K562 (cell line): ENCODE results near the gene DUOXA2. TPM values are rescaled to one million over a fixed set of nuclear protein-coding genes. Genes with fewer than 3 reads are reported as not detected.

Experiments
- ARID3B ChIP-seq: fragments of 250-450 bp; sonication (Bioruptor Pico); IDR thresholded peaks from 2 replicates; pipeline ENCODE4 v1.4.0; 2020; ENCODE audit warnings: borderline replicate concordance
- BCL6 ChIP-seq: fragments of 250-450 bp; sonication (Bioruptor Pico); IDR thresholded peaks from 2 replicates; pipeline ENCODE4 v1.4.0; 2020
- CBX2 ChIP-seq: fragments of 200-600 bp; sonication (generic); IDR thresholded peaks from one replicate; pipeline ENCODE4 v1.6.1; 2012; ENCODE audit warnings: mild to moderate bottlenecking, low read length, inconsistent platforms; ENCODE audit not compliant: insufficient read depth, poor library complexity, severe bottlenecking
- CHAMP1 ChIP-seq: fragments of 450-650 bp; IDR thresholded peaks from 2 replicates; pipeline ENCODE4 v1.6.1; 2016; ENCODE audit warnings: mild to moderate bottlenecking
- CTCF ChIP-seq, 3 experiments: IDR thresholded peaks in 2 of 3; conservative IDR thresholded peaks in 1 of 3; 2 replicates each; pipeline ENCODE4 v1.5.1; 2011 to 2012; ENCODE audit warnings: low read length in 3 of 3, mild to moderate bottlenecking in 3 of 3, control low read depth in 2 of 3, improper control_type of control experiment in 1 of 3, inconsistent platforms in 1 of 3, low read depth in 1 of 3, mixed read lengths in 1 of 3, moderate library complexity in 1 of 3; ENCODE audit not compliant: insufficient read depth in 2 of 3
- E2F5 ChIP-seq: sonication (generic); formaldehyde crosslinking; IDR thresholded peaks from 2 replicates; pipeline ENCODE4 v1.8.0; 2022; ENCODE audit warnings: mild to moderate bottlenecking, missing genetic modification reagents
- ELF4 ChIP-seq: fragments of 450-650 bp; formaldehyde crosslinking; IDR thresholded peaks from 2 replicates; pipeline ENCODE4 v1.4.0; 2022; ENCODE audit warnings: missing genetic modification characterization
- GTF2B ChIP-seq: IDR thresholded peaks from 2 replicates; pipeline ENCODE4 v1.6.1; 2011; ENCODE audit not compliant: insufficient read length; ENCODE audit errors: extremely low read depth
- GTF2E2 ChIP-seq: fragments of 200-800 bp; sonication (Bioruptor generic); IDR thresholded peaks from 2 replicates; pipeline ENCODE4 v1.6.1; 2016; ENCODE audit warnings: missing genetic modification characterization, missing compliant biosample characterization
- HNRNPK ChIP-seq: fragments of 200-400 bp; formaldehyde crosslinking; IDR thresholded peaks from one replicate; pipeline ENCODE4 v1.6.1; 2018; ENCODE audit warnings: mild to moderate bottlenecking, low read depth, low read length; ENCODE audit not compliant: poor library complexity, severe bottlenecking
- NFRKB ChIP-seq: fragments of 450-650 bp; IDR thresholded peaks from 2 replicates; pipeline ENCODE4 v1.6.1; 2016; ENCODE audit warnings: low read depth
- NFXL1 ChIP-seq: fragments of 450-650 bp; formaldehyde crosslinking; IDR thresholded peaks from 2 replicates; pipeline ENCODE4 v1.4.0; 2021; ENCODE audit warnings: mild to moderate bottlenecking
- RBFOX2 ChIP-seq: fragments of 200-400 bp; formaldehyde crosslinking; IDR thresholded peaks from 2 replicates; pipeline ENCODE4 v1.6.1; 2017; ENCODE audit warnings: low read depth, mild to moderate bottlenecking, low read length, moderate library complexity
- SMARCA4 ChIP-seq: fragments of 450-650 bp; IDR thresholded peaks from 2 replicates; pipeline ENCODE4 v1.6.1; 2016
- SOX6 ChIP-seq: fragments of 450-650 bp; IDR thresholded peaks from 2 replicates; pipeline ENCODE4 v1.6.1; 2014; ENCODE audit warnings: mild to moderate bottlenecking
- THAP12 ChIP-seq: fragments of 250-450 bp; sonication (Bioruptor Pico); IDR thresholded peaks from 2 replicates; pipeline ENCODE4 v1.9.0; 2021; ENCODE audit warnings: mild to moderate bottlenecking, inconsistent platforms
- ZFP1 ChIP-seq: fragments of 450-650 bp; formaldehyde crosslinking; IDR thresholded peaks from 2 replicates; pipeline ENCODE4 v1.4.0; 2020; ENCODE audit warnings: mild to moderate bottlenecking, mixed read lengths
- ZNF780A ChIP-seq: fragments of 250-450 bp; sonication (Bioruptor Pico); IDR thresholded peaks from 2 replicates; pipeline ENCODE4 v1.5.0; 2021; ENCODE audit warnings: mild to moderate bottlenecking
- polyA plus RNA-seq, 8 experiments: library from polyadenylated mRNA; depleted of rRNA in 4 of 8; stranded (reverse) in 5 of 8; unstranded in 3 of 8; fragments of >200 nt; fragmentation: Nextera tagmentation in 2 of 8; fragmentation: Illumina TruSeq in 1 of 8; extraction: Ambion mirVana in 2 of 8; extraction: Trizol in 1 of 8; gene quantifications; 2 replicates each; pipeline versions ENCODE4 v1.2.1 to v1.2.3, GENCODE V29; 2011 to 2014; ENCODE audit warnings: inconsistent platforms in 1 of 8, missing spikeins in 1 of 8
- total RNA-seq, 7 experiments: library from RNA; depleted of rRNA in 6 of 7; stranded (reverse); fragments of >200 nt in 6 of 7; fragmentation: Illumina TruSeq in 2 of 7; extraction: Trizol in 2 of 7; gene quantifications; 2 replicates each; pipeline versions ENCODE4 v1.2.1 to v1.2.3, GENCODE V29; 2011 to 2021; ENCODE audit warnings: low replicate concordance in 1 of 7

The DUOXA2 gene
- total and polyA plus RNA-seq, 9 of the 15 experiments (the other 6 are each of a cell fraction or from before 2014, with no cell fraction given) = not detected

- no peak for TF ChIP-seq ARID3B
- no peak for TF ChIP-seq ZFP1
- TF ChIP-seq NFXL1 (CRISPR knock-in tag) = no peak
- TF ChIP-seq SOX6 = no peak
- 0 out of 2 replicates have a peak, but pooled peaks have one; percentile 67 for TF ChIP-seq GTF2E2 (tag)
- TF ChIP-seq SMARCA4 = no peak
- TF ChIP-seq E2F5 (CRISPR knock-in tag) = no peak
- TF ChIP-seq CHAMP1 = no peak
- no peak for TF ChIP-seq GTF2B
- TF ChIP-seq RBFOX2 = peak; percentile 81
- no peak for TF ChIP-seq ZNF780A (CRISPR knock-in tag)
- no peak for TF ChIP-seq HNRNPK
- no peak for TF ChIP-seq THAP12 (CRISPR knock-in tag)
- TF ChIP-seq CTCF (IDR thresholded peaks at IDR 0.05 in 2 of 3, conservative IDR thresholded peaks at IDR 0.05 in 1 of 3; ENCODE audit: insufficient read depth in 2 of 3, low read depth in 1 of 3, low read length in 3 of 3) = peak; percentile 78 to 95 (median 86)
- TF ChIP-seq CBX2 = no peak
- TF ChIP-seq NFRKB = no peak
- no peak for TF ChIP-seq BCL6 (CRISPR knock-in tag)
- TF ChIP-seq ELF4 = no peak
Measured at GRCh38 chr15:45166834-45167630, 52.9 kb downstream of the DUOXA2 start (continued).
